GM19240 (cell line): ENCODE data around the gene EMX1.

ENCODE experiments used
- DNase-seq: peaks from one replicate; pipeline ENCODE4 v3.0.0; 2011; ENCODE audit warnings: low spot score; ENCODE audit not compliant: insufficient read length

EMX1 gene

GRCh38 chr2:72958542-72959385, 41.4 kb downstream of the EMX1 start:
- DNase-seq, result no peak

GRCh38 chr2:72959554-72959953, 42.2 kb downstream of the EMX1 start:
- DNase-seq, result no peak

GRCh38 chr2:72959995-72960981, 43.0 kb downstream of the EMX1 start:
- DNase-seq, result no peak

- no peak for DNase-seq
These were observed 43.9 kb downstream of the EMX1 start for GRCh38 chr2:72961036-72961720.

GRCh38 chr2:72961853-72962468, 44.6 kb downstream of the EMX1 start:
- DNase-seq, result no peak

- DNase-seq, result no peak
These were observed 45.6 kb downstream of the EMX1 start for GRCh38 chr2:72962911-72963310.

- DNase-seq, result no peak
These were observed 46.3 kb downstream of the EMX1 start for GRCh38 chr2:72963423-72964145.

- no peak for DNase-seq
These were observed 46.8 kb downstream of the EMX1 start for GRCh38 chr2:72964146-72964525.

GRCh38 chr2:72965016-72965415, 47.7 kb downstream of the EMX1 start:
- DNase-seq, result no peak

- no peak for DNase-seq
These were observed 48.6 kb downstream of the EMX1 start for GRCh38 chr2:72965770-72966450.

GRCh38 chr2:72968286-72968685, 51.0 kb downstream of the EMX1 start:
- no peak for DNase-seq

GRCh38 chr2:72969706-72970105, 52.4 kb downstream of the EMX1 start:
- DNase-seq, result no peak

- no peak for DNase-seq
These were observed 53.7 kb downstream of the EMX1 start for GRCh38 chr2:72971036-72971435.

- no peak for DNase-seq
These were observed 55.2 kb downstream of the EMX1 start for GRCh38 chr2:72972352-72973136.

- no peak for DNase-seq
These were observed 55.8 kb downstream of the EMX1 start for GRCh38 chr2:72973137-72973535.

- DNase-seq, result peak; percentile 81
These were observed 56.5 kb downstream of the EMX1 start for GRCh38 chr2:72973566-72974435.

- no peak for DNase-seq
These were observed 57.1 kb downstream of the EMX1 start for GRCh38 chr2:72974436-72974754.

GRCh38 chr2:72975017-72975416, 57.7 kb downstream of the EMX1 start:
- no peak for DNase-seq
